ENCODE results near the gene GPER1.

The GPER1 gene

DNA sequence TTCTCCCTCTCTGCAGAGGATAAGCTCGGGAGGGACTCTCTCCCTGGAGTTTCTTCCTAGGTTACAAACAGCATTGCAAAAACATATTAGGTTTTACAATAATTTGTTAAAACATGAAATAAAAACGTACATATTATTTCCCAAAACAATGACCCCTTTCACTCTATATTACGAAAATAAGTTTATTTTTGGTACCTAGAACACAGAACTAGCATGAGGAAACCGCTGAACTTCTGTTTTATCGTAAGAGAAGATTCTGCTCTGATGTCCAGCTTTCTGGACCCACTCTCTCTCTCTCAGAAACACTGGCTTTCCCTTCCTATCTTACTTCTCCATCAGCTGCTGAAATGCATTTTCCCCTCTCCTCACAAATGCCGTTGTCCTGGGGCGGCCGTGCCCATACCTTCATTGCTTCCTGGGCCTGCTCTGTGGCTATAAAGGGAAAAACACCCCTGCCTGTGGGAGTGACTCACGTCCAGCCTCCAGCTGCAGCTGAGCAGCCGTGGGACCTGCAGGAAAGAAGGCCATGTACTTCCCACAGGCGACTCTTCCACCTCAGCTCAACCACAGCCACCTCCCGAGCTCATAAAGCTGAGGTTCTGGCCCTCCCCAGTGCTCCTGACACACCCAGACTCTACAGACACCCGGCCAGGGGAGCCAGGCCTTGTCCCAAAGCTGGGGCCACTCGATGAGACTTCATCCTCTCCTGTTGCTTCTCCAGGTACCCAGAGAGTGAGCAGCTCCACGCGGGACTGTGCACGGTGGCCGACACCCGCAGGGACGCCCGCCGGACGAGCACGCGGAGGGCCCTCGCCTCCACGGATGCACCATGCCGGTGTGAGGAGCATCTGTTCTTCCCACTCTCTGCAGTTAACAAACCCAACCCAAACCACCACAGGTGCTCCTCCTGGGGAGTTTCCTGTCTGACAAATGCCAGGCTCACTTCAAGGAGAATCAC is 3.1 kb downstream of the GPER1 start:
- no peak for FAIRE-seq

DNA sequence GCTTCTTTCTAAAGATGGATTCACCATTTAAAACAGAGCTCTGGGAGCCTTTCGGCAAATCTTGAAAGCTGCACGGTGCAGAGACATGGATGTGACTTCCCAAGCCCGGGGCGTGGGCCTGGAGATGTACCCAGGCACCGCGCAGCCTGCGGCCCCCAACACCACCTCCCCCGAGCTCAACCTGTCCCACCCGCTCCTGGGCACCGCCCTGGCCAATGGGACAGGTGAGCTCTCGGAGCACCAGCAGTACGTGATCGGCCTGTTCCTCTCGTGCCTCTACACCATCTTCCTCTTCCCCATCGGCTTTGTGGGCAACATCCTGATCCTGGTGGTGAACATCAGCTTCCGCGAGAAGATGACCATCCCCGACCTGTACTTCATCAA is 3.7 kb downstream of the GPER1 start:
- no peak for FAIRE-seq

DNA sequence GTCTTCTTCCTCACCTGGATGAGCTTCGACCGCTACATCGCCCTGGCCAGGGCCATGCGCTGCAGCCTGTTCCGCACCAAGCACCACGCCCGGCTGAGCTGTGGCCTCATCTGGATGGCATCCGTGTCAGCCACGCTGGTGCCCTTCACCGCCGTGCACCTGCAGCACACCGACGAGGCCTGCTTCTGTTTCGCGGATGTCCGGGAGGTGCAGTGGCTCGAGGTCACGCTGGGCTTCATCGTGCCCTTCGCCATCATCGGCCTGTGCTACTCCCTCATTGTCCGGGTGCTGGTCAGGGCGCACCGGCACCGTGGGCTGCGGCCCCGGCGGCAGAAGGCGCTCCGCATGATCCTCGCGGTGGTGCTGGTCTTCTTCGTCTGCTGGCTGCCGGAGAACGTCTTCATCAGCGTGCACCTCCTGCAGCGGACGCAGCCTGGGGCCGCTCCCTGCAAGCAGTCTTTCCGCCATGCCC is 4.3 kb downstream of the GPER1 start:
- FAIRE-seq, result no peak

DNA sequence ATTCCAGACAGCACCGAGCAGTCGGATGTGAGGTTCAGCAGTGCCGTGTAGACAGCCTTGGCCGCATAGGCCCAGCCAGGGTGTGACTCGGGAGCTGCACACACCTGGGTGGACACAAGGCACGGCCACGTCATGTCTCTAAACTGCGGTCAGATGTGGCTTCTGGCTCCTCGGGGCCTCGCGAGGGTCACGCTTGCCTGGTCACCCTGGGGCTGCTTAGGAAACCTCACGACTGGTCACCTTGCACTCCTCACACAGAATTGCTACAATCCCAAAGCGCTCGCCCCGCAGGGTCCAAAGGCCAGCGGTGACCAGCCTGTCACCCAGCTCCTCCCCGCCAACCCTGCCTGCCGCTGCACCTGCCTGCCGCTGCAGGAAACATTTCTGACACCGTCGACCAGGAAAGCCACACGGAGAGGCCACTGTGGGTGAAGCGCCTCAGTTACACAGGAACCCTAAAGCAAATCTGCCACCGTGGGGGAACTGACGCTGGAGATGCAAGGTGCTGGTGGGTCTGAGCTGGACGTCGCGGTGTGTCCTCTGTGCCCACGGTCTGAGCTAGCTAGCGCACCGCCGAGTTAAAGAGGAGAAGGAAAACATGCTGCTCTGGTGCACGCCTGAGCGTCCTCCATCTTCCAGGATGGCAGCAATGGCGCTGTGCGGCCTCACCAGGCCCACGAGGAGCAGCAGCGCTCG is 5.0 kb downstream of the GPER1 start:
- FAIRE-seq, result no peak

DNA sequence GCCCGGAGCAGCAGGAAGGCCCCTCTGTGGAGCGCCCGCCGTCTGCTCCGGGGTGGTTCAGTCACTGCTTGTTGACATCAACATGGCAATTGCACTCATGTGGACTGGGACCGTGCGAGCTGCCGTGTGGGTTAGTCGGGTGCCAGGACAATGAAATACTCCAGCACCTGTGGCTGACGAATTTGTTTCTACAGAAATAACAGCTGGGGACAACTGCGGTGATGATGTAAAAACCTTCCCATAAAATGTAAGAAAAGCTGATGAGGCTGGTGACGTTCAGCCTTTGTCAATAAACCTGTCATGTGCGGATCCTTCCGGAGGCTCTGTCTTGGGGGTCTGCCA is 5.6 kb downstream of the GPER1 start:
- no peak for FAIRE-seq

DNA sequence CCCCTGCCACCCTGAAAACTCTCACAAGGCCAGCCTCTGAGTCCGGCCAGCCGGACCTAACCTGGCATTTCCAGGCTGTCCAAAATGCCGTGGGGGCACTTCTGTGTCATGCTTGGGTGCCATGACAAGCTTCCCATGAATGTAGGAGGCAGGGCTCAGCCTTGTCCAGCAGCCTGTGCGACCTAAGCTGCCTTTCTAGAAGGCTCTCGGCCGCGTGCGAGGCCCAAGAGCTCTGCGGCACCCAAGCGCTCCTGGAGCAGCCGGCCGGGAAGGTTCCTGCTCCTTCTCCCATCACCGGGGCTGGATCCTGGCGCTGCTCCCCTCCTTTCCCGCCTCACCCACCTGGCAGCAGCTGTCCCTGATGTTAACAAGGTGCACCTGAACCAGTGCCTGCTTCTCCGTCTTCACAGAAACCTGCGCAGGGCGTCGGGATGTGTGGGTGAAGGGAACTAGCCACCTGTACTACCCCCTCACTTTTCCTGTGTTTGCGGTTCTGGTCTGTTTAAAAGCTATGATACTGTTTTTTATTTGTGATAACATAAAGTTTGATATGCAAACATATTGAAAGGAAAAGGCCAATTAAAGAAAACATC is 6.1 kb downstream of the GPER1 start:
- FAIRE-seq, result no peak

DNA sequence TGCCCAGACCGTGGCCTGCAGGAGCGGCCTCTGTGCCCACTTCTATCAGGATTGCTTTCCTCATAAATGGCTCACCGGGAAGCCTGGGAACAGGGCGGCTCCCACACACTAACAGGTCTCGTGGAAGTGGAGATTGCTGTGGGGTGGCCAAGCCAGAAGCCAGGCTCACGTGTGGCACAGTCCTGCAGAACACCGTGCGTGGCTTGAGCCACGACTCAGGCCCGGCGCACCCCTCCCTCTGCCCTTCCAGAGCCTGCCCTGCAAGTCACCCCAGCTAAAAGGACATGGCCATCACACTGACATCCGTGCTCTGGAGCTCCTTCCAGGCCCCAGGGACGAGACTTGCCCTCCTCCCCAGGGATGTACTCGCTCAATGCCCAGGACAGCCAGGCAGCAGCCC is 7.0 kb downstream of the GPER1 start:
- no peak for FAIRE-seq

DNA sequence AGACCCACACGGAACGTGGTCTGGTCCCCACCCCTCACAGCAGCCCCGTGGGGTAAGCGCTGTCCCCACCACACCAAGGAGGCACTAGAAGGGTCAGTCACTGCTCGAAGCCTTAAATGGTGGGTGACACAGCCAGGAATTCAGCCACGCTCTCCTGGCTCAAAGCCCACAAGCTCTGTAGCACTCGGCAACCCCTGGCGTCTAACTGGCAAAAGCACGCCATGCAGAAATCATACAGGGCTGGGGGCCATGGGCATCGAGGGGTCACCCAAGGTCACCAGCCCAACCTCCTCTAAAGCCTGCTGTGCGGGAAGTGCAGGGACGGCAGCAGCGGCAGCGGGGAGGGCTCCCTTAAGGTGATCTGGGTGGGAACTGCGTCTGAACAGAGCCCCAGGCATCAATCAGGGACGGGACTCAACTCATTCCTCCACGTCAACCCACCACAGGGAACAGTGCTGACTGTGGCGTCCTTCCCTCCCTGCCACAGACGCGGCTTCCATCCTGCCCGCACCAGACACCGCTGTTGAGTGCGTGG is 7.8 kb downstream of the GPER1 start:
- no peak for FAIRE-seq

DNA sequence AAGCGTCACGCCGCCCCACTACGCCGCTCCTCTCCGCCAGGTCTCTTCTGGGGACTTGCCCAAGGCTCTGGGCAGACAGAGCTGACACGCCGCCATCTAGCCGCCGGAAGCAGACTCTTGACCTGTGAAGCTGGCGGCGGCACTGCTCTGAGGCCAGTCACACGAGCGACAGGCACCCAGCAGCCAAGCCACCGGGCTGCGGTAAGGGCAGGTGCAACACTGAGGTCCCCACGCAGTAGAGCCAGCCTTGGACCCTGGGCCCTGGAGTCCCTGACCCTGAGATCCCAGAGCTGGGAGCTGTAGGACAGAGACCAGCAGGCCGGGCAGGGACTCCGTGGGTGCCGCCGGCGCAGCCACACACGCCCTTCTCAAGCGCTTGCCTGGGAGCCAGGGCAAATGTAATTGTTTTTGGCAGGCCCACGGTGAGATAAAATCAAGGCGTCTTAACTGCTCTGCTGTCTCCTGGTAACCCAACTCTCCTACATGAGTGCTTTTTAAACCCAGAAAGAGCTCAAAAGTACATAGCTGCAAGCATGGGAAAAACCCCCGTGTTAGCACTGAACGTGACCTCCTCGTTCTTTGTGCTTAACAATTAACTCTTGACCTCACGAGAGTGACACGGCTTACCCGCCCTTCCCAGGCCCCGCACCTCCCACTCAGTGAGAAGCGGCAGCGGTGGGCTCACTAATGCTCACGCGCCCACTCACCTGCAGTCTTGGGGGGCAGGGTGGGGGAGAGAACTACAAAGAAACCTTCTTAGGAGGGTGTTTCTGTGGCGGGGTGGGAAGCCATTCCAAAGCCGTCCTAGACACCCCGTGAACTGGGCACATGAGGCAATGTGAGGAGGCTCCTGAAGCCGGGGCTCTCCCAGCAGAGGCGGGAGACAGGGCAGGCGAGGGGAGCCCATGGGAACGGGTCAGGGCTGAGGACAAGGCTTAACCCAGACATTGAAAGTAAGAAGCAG is 8.5 kb downstream of the GPER1 start:
- FAIRE-seq, result no peak

DNA sequence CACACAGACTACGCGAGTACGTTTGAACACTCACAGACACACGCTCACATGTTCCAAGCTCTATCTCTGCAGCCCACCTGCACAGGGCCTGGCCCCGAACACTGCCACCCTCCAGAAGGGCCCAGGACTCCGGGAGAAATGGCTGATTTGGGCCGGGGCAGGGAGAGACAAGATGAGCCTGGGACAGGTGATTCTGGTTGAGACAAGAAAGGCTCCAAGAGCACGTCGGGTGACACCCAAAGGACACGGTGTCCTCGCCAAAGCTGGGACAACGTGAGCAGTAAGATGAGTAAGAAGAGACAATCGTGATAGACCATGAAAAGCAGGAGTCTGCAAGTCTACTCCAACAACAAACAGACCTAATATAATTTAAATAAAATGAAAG is 9.2 kb downstream of the GPER1 start:
- no peak for FAIRE-seq

DNA sequence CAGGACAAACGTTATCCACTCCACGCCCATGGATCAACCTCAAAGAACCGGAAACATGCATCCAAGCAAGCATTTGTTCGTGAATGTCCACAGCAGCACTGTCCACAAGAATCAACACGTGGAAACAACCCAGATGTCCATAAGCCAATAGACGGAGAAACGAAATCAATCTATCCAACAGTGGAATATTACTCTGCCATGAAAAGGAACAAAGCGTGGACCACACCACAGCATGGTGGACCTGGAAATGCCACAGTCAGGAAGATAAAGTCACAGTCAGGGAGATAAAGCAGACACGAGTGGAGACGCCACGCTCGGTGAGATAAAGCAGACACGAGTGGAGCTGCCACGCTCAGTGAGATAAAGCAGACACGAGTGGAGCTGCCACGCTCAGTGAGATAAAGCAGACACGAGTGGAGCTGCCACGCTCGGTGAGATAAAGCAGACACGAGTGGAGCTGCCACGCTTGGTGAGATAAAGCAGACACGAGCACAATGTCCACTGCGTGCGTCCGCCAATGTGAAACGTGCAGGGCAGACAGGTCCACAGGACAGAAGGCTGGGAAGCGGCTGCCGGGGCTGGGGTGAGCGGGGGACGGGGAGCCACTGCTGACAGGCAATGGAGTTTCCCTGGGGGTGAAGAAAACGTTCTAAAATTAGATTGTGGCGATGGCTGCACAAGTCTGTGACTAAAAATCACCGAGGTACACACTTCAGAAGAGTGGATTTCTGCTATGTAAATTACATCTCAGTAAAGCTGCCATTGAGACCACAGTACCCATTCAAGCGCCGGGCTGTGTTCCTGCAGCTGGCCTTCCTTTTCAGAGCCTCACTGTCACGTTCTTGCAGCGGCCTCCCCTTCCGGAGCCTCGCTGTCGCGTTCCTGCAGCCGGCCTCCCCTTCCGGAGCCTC is 10.6 kb downstream of the GPER1 start:
- FAIRE-seq, result no peak

DNA sequence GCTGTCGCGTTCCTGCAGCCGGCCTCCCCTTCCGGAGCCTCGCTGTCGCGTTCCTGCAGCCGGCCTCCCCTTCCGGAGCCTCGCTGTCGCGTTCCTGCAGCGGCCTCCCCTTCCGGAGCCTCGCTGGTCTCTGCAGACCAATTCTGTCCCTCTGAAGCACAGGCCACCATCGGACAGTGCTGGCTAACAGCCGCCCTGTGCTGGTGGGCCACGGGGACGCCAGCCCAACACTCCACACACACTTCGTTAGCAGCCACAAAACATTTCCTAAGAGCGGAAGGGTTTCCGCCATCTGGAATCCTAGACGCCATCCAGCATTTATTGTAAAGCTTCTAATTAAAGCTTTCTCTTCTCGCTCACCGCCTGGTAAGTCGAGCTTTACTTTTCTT is 11.2 kb downstream of the GPER1 start:
- no peak for FAIRE-seq

DNA sequence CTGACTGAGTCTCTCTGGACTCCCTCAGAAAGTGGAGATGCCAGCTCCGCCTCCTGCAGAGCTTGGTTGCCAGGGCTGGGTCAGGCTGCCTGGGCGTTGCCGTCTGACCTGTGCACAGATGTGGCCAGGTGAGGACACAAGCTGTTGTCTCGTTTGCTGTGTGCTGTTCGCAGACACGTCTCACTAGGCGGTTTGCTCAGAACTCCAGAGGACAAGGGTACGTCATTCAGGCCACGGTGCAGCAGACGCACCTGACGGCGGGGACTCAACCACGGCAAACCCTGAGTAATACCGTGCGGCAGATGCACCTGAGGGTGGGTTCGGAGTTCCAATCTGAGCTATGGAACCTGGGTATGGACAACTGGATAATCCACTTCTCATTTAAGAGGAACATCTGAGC is 11.7 kb downstream of the GPER1 start:
- FAIRE-seq, result no peak

DNA sequence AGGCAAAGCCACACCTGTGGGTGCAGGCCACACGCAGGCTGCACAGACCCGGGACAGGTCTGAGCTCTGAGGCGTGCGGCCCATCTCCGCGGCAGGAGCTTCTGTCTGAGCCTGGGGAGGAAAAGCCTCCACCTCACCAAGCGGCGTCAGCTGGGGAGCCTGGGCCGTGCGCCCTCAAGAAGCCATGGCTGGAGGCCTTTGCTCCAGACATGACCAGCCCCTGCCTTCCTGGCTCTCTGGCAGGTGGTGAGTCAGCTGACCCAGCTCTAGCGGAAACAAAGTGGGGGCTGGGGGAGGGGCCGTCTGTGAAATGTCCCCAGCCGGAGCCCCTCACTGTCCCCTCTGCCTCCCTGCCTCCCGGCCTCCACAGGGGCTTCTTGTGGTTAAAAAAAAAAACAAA is 12.5 kb downstream of the GPER1 start:
- FAIRE-seq, result no peak

DNA sequence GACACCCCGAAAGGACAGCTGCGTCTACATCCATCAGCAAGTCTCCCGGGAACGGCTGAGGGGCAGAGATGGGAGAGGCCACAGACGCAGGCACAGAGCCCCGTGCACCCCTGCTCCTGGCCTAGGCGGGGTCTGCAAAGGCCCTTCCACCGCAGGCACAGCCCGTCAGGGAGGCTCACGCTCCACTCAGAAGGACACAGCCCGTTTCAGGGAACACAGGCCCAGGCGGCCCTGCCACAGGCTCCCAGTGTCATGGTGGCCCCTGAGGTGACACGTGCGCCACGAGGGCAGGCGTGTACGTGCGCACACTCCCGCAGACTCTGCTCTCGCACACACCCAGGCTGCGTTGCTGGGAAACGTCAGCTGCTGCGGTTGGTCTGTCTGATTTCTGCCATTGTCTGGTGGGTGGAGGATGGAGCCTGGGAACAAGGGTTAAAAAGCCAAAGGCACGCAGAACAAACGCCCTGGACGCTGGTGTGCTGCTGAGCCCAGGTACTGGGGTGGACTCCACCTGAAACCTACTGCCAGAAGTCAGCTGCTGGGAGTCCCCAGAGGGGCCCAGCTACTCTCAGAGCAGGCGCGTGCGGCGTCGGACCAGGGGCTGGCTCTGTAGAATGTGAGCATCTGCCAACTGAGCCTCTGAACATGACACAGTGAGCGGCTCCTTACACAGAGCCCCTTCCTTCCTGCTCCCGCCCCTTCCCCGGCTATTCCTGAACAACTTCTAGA is 13.1 kb downstream of the GPER1 start:
- FAIRE-seq, result no peak

DNA sequence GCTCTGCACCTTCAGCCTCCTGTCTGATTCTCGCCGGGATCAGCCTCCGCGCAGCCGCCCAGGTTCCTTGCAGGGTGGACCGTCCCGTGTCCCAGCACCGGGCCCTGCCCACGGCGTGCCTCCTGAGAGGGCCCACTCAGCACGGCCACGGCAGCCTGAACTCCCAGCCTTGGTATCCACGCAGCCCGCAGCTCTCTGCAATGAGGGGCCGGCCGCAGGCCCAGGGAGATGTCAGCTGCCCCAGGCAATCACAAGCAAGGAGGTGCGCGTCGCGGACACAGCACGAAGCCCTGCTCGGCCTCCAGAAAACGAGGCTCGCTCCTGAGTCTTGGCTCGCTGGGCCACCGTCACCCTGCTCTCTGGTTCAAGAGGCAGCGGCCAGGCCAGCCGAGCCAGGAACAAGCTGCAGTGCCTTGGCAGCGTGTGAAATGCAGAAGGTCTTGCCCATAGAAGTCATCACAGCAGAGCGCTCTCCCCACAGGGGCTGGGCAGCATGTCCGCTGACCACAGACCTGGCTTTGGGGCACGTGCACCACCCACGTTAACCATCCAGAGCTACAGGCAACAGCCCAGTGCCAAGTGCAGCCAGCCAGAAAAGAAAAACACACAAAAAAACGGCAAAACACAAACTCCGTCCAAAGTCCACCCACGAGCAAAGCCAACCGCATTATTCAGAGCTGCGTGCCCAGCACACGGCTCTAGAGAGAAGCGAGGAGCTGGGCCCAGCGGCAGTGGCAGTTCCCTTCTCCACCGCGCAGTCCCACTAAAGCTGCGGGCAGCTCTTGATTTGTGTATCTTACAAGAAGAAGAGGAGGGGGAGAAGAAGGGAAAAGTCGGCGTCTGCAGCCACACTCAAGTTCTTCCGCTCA is 13.9 kb downstream of the GPER1 start:
- no peak for FAIRE-seq

DNA sequence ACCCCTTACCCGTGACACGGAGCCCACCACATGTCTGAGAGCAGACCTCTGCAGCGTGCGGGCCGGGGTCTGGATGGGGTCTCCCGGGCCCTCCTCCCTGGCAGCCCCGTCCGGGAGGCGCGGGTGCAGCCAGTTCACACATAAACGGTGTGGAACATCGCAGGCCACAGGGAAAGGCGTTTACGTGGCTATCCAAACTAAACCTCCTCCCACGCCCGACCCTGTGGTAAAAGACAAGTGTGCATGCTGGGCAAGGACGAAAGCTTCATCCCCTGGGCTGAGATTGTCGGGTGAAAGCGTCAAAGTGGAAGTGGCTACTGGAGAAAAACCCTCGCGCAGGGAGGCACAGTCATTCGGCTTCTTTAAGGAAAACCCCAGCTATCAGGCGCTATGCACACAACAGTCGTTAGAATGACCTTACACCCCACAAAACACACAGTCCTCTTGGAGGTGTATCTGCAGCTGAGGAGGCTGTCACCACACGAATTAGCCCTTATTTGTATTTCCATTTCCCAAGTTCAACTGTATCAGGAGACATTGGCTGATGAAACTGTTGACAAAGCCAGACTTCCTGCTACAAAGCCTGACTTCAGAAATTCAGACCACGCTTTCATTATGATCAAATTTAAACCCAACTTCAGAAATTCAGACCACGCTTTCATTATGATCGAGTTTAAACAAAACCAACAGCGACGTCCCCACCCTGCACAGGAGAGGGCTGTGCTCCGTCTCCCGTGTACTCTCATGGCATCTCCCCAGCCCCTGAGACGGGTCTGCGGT is 15.3 kb downstream of the GPER1 start:
- no peak for FAIRE-seq

DNA sequence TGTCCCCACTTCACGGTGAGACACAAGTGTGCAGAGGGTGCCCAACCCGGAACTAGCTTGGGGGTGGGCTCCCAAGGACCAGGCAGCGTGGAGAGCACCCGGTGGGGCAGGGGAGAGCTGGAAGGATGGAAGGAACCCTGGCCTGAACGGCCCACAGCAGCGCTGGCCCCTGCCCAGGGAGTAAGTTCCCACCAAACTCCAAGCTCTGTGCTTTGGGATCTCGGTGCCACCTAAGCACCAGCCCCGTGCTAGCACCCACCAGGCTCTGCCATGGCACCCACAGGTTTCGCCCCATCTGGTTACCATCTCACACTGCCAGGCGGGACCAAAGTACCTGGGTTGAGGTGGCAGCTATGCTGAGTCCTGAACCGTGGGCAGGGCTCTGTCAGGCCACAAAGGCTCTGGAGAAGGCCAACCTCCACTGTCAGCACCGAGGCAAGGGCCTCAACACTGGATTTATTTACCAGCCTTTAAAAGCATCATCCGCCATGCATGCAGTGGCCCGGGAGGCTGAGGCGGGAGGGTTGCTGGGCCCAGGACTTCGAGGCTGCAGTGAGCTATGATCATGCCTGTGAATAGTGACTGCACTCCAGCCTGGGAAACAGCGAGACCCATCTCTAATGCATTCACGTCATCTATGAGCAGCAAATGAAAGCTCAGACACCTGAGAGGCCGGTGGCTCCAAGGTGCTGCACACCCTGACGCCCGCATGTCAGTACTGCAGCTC is 16.0 kb downstream of the GPER1 start:
- no peak for FAIRE-seq

Data from G401.6 (cell line).